ENCODE results near the gene MAGIX.
"Not testable (repeated sequence)": the region's sequence is repeated elsewhere in the genome, so short reads cannot be mapped to it uniquely, and the experiment has no call there.

The MAGIX gene

GRCh38 chrX:49160908-49161307 lies 1.6 kb upstream of the MAGIX start:
- no peak for DNase-seq (ENCODE audit: low read depth)

GRCh38 chrX:49161632-49162031 lies 926 bp upstream of the MAGIX start:
- no peak for DNase-seq (ENCODE audit: low read depth)

- DNase-seq (ENCODE audit: low read depth) = no peak
Measured at GRCh38 chrX:49163555-49164419, 1.2 kb downstream of the MAGIX start.

GRCh38 chrX:49164589-49165360 lies 2.2 kb downstream of the MAGIX start:
- no peak for DNase-seq (ENCODE audit: low read depth)

- no peak for DNase-seq (ENCODE audit: low read depth)
Measured at GRCh38 chrX:49165901-49166881, 3.6 kb downstream of the MAGIX start.

GRCh38 chrX:49166914-49167739 lies 4.6 kb downstream of the MAGIX start:
- DNase-seq (ENCODE audit: low read depth) = no peak

DNA sequence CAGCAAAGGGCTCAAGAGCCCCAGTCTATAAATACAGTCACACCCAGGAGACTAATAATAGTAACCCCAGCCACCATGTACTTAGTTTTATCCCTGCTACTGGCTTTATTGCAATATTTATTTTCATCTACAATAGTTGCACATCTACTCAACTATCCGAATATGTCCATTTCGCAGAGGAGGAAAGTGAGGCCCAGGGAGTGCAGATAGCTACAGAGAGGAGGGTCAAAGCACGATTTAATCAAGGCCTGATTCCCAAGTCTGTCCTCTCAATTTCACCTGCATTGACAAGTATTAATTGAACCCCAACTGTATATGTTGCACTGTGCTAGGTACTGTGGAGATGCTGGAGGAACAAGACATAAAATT lies 5.2 kb downstream of the MAGIX start:
- no peak for DNase-seq (ENCODE audit: low read depth)

GRCh38 chrX:49171752-49172279 lies 9.3 kb downstream of the MAGIX start, which contains the start of gene PLP2:
Gene PLP2 (plus strand): TSS chrX:49171898. CDS start chrX:49172001, 103 bp downstream.
- no peak for DNase-seq (ENCODE audit: low read depth)

DNA sequence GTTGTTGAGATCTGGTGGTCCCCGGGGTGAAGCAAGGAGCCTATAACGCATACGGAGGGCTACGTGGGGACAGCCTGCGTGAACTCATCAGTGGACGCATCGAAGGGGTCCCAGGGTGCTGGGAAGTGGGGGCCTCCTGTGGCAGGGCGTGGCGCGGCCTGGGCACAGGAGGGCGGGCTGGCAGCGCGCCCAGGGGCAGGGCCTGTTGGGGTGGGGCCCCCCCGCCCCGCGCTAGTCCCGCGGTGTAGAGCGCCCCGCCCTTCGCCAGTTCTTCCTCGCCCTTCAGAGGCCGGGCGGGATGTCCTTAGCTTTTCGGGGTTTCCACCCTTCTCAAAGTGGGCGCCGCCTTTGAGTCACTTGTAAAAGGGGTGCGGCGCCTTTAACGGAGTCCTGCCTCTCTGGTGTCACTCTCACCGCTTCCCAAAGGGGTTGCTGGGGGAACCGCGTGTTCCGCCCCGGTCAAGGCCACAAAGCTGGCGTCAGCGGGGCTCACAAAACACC lies 9.8 kb downstream of the MAGIX start:
- DNase-seq (ENCODE audit: low read depth) = no peak

DNA sequence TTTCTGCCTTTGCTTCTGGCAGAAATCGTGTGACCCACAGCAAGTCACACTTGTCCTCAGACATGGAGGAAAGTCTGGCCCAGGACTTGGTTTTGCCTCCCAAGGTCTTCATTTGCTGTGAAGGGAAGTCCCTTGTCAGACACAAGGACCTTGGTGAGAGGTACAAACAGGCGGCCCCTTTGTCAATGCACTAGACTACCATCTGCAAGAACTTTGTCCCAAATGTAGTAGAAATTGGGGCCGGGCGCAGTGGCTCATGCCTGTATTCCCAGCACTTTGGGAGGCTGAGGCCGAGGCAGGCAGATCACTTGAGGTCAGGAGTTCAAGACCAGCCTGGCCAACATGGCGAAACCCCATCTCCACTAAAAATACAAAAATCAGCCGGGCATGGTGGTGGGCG lies 11.0 kb downstream of the MAGIX start:
- DNase-seq (ENCODE audit: low read depth) = not testable (repeated sequence)

DNA sequence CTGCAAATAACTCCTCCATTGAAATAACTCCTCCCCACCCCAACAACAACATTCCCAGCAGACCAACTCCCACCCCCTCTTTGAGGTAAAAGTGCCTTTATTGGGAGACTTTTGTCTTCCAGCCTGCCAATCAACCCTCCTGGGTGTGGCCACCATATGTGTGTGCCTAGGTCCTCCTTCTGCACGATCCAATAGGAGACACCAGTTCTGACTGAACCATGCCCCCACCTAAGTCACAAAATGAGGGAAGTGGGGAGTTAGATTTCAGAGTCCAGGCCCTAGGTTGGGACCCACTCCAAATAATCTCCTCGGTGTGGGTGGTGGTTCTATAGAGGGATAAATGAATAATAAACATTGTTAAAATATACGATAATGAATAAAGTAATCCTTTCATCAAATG lies 12.2 kb downstream of the MAGIX start:
- DNase-seq (ENCODE audit: low read depth) = no peak

GRCh38 chrX:49175435-49176274 lies 13.1 kb downstream of the MAGIX start:
- DNase-seq (ENCODE audit: low read depth) = no peak

GRCh38 chrX:49176421-49177326 lies 14.1 kb downstream of the MAGIX start:
- no peak for DNase-seq (ENCODE audit: low read depth)

GRCh38 chrX:49177338-49177833 lies 14.8 kb downstream of the MAGIX start:
- no peak for DNase-seq (ENCODE audit: low read depth)

- no peak for DNase-seq (ENCODE audit: low read depth)
Measured at GRCh38 chrX:49177873-49178480, 15.4 kb downstream of the MAGIX start.

- no peak for DNase-seq (ENCODE audit: low read depth)
Measured at GRCh38 chrX:49178537-49178936, 16.0 kb downstream of the MAGIX start.

DNA sequence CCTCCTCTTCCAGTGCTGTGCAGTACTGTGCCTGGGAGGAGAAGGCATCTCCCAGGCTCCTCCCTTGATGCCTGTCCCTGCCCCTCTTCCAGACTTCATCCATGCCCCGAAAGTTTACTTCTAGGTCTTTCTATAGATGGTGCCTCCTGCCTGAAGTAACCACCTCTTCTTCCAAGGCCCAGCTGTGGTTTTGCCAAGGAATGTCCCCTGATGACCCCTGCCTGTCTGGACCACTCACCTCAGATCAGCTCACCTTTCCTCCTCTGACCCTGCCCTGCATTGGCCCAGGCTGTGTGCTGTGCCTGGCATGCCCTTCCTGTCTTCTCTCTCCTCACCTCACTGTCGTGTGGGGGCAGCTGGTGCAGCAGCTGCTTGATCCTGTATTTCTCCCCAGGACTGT lies 16.8 kb downstream of the MAGIX start:
- no peak for DNase-seq (ENCODE audit: low read depth)

GRCh38 chrX:49183701-49184281 lies 21.2 kb downstream of the MAGIX start:
- DNase-seq (ENCODE audit: low read depth) = no peak

Data from GM04503 (cell line).